ENCODE measurements around the gene COBL.

GRCh38 chr7:51256209-51256781, 60.3 kb downstream of the COBL start:
- TF ChIP-seq MAX (IDR thresholded peaks at IDR 0.05) (no peak), EP300 (IDR thresholded peaks at IDR 0.05; ENCODE audit: borderline replicate concordance) (no peak), TAF1 (IDR thresholded peaks at IDR 0.05; ENCODE audit: low read depth) (no peak), FOXM1 (IDR thresholded peaks at IDR 0.05; ENCODE audit: borderline replicate concordance, low read depth) (no peak), RAD21 (IDR thresholded peaks at IDR 0.05; ENCODE audit: low read depth) (no peak), CEBPB (IDR thresholded peaks at IDR 0.05) (no peak), REST (IDR thresholded peaks at IDR 0.05; ENCODE audit: low read depth) (no peak), CREB1 (IDR thresholded peaks at IDR 0.05; ENCODE audit: low read depth) (no peak)
